Fibroblast of villous mesenchyme (primary cell): Measurements from ENCODE around the gene FAAP20. TPM values are rescaled to one million over a fixed set of nuclear protein-coding genes. Genes with fewer than 3 reads are reported as not detected.

Source experiments
- DNase-seq: peaks from one replicate; pipeline ENCODE4 v3.0.0-alpha.2; 2010; ENCODE audit warnings: low read depth
- H3K4me3 ChIP-seq: 2 replicates; pipeline ENCODE4 v1.5.1; 2011; ENCODE audit warnings: low read depth, mild to moderate bottlenecking, low read length
- CTCF ChIP-seq: IDR thresholded peaks from 2 replicates; pipeline ENCODE4 v1.5.1; 2012; ENCODE audit warnings: low read depth, mild to moderate bottlenecking, low read length; ENCODE audit not compliant: insufficient read depth
- total RNA-seq: library from RNA; depleted of rRNA; stranded (reverse); fragments of >200 nt; gene quantifications from 2 replicates; pipeline ENCODE4 v1.2.3, GENCODE V29; 2012

Gene FAAP20
- total RNA-seq, 1 donor, result 20.7 TPM

GRCh38 chr1:2238361-2239012 lies 43.9 kb upstream of the FAAP20 start:
- DNase-seq, result no peak
- H3K4me3 ChIP-seq, result no peak overlapping the region
- TF ChIP-seq CTCF, result no peak

DNA sequence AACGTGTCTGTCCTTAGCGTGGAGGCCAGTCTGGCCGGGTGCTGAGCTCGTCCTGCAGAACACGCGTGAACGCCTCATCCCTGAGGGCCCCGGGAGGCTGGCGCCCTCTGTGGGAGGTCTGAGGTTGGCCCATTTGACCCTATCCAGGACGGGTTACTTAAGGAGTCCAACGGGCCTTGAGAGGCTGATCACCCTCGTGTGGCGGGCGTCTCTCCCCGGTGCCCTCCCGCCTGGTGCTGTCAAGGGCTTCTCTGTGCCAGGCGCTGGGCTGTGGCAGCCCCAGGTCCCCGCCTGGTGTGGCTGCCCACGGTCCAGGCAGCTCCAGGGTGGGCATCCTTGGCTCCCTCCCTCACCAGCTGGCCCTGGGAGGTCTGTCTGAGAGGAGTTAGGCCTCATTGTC lies 43.2 kb upstream of the FAAP20 start:
- peak; percentile 41 for TF ChIP-seq CTCF
- H3K4me3 ChIP-seq, result no peak overlapping the region
- DNase-seq, result peak; percentile 49

- no peak for TF ChIP-seq CTCF
- no peak overlapping the region for H3K4me3 ChIP-seq
- no peak for DNase-seq
These were observed 42.4 kb upstream of the FAAP20 start for GRCh38 chr1:2236695-2237677.

- no peak for TF ChIP-seq CTCF
- DNase-seq, result no peak
- no peak overlapping the region for H3K4me3 ChIP-seq
These were observed 40.9 kb upstream of the FAAP20 start for GRCh38 chr1:2235300-2235998.

DNA sequence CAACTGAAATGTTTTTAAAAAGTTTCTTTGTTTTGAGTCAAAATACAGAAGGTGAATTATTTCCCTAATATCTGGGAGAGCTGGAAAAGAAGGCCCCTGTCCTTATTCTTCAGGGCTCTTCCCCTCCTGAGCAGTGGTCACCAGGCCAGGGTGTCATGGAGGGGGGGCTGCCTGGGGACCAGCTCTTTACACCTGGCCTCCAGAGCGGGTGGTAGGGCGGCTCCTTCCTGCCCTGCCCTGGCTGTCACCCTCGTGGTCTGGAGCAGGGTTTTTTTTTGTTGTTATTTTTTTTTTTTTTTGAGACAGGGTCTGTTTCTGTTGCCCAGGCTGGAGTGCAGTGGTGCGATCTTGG lies 40.2 kb upstream of the FAAP20 start:
- TF ChIP-seq CTCF, result no peak
- DNase-seq, result no peak
- peak overlapping the region; percentile 44 for H3K4me3 ChIP-seq

GRCh38 chr1:2233997-2234761 lies 39.6 kb upstream of the FAAP20 start:
- peak; percentile 99 for DNase-seq
- H3K4me3 ChIP-seq, result peak overlapping the region; percentile 86
- TF ChIP-seq CTCF, result no peak
